CD4-positive, alpha-beta T cell treated with Interferon alpha-2 for 1 hour (primary cell): ENCODE data around the gene NNMT.
"Not testable (repeated sequence)": the region's sequence is repeated elsewhere in the genome, so short reads cannot be mapped to it uniquely, and the experiment has no call there.

ENCODE experiments used
- DNase-seq, 2 donors: peaks; one replicate each; pipeline ENCODE4 v3.0.0-alpha.2; 2020 to 2022

Gene NNMT

DNA sequence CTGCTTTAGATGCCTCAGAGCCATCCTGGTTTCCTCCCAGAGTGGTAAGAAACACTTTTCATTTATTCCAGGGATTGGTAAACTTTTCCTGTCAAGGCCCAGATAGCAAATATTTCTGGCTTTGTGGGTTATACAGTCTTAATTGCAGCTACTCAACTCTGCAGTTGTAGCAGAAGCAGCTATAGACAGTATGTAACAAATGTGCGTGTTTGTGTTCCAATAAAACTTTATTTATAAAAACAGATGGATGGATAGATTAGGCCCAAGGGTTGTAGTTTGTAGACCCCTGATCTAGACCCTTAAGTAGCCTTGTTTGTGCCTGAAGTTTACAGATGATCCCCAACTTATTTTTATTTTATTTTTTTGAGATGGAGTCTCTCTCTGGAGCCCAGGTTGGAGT is 17.9 kb downstream of the NNMT start:
- DNase-seq, result no peak

GRCh38 chr11:114315749-114316368 is 19.7 kb downstream of the NNMT start:
- DNase-seq, result peak in 1 of 2 donors; percentile 11

DNA sequence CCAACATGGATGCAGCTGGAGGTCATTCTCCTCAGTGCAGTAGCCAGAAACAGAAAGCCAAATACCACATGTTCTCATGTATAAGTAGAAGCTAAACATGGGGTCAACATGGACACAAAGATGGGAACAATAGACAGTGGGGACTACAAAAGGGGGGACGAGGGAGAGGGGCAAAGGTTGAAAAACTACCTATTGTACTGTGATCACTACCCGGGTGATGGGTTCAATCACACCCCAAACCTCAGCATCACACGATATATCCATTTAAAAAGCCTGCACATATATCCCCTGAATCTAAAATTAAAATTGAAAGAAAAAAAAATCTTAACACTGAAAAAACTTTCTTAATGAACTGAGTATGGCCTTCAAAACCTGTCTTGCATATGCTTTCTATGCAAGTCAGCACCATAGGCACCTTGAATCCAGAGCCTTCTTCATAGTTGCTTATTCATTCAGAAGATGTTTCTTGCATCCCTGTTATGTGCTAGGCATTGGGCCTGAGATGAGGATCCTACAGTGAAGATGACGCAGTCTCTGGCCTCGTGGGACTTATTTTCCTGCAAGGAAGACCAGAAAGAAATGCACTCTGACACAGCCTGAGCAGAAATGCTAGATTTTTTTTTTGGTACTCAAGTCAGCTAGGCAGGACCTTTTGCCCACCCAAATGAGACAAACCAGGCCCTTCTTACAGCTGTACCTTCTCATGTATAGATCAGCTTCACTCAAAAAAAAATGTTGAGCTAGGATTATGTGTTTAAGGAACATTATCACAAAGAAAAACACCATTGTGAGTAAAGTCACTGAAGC is 21.0 kb downstream of the NNMT start:
- no peak for DNase-seq

DNA sequence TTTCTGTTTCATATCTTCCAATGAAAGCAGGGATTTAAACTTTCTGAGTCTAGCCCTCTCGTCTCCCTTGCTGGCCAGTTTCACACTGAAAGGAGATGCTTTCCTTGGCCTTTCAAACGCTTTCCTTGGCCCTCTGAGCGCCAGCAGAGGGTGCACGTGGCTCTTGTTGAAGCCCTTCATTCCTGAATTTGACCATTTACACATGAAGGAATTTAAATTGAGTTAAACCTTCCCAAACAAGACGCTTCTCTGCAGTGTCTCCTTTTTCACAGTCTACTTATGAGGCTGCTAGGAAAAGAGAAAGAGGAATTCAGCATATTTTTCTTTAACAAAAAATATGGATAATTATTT is 21.6 kb downstream of the NNMT start:
- DNase-seq, result no peak

GRCh38 chr11:114318361-114318760 is 22.2 kb downstream of the NNMT start:
- DNase-seq, result no peak

DNA sequence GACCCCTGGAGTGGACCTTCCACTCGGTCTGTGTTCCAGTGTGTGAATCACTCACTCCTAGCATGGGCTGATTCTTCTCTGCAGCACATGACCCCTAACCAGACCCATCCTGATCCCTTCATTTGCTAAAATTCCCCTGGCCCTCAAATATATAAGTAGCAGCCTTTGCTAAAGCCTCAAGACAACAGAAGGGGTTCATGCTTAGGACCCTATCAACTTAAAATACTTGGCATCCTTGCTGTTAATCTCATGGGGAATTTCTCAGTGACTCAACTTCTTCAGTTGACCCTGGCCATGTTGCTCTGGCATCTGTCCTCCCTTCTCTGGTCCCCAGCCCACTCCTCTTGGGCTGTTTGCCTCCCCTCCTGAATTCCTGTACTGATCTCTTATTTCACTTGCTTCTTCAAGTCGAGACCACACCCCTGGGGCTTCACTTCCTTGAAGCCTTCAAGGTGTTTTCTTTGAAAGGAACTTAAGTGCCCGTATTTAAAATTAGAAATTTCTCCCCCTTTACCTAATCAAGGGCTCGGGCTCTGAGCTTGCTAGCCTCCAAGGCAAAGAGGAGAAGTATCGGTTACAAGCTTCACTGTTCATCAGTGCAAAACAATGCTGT is 23.6 kb downstream of the NNMT start:
- peak in 1 of 2 donors; percentile 14 for DNase-seq

DNA sequence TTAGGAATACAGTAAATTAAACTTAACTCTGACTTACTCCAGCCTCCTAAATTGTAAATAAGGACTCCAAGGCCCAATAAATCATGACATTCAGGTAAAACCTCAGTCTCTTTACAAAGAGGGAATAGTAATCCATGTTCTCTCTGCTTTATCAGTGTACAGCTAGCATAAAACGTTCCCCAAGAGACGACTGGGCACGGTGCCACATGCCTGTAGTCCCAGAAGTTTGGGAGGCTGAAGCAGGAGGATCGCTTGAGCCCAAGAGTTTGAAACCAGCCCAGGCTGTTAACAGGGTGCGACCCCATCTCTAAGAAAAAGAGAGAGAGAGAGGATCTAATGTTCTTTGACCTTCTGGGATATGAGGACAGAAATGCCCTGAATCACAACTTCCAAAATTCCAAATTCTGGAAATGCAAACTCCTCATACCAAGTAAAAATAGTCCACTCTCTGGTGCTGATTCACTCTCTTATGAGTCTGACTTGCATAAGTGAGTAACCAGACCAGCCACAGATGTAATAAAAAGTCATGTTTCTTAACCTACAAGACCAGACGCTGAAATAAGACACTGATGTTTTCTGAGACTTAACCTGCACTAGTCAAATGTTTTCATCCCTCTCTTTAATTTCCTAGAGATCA is 25.5 kb downstream of the NNMT start:
- DNase-seq, result no peak

GRCh38 chr11:114322934-114323333 is 26.7 kb downstream of the NNMT start:
- no peak for DNase-seq

DNA sequence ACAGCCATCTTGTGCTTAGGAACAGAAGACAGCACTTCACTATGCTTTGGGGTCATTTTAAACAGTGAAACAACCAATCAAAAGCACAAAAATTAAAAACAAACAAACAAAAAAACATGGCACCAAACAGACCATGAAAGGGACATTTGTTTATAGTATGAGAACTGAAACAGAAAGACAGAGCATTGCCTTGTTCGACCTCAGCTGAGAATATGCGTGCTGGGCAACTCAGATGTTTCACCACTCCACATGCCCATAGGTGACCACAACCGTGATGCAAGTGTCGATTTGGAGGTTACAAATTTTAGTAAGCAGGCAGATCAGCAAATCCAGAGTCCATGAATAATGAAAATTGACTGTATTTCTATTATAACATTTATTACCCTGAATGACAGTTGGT is 30.0 kb downstream of the NNMT start:
- no peak for DNase-seq

DNA sequence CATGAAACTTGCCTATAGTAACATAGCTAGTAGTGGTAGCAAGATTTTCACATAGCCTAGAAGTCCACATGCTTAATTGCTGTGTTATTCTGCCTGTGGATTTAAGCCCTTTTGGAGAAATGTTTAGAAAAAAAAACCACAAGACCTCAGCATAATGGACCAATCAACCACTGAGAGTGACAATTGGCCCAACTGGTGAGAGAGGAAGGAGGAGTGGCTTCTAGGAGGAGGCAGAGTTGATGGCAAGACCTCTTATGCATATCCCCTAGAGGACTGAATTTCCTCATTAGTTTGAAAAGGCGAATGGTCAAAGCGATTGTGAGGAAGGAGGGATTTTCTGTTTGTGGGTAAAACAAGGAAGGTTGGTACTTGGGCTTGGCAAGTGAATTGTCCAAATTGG is 30.6 kb downstream of the NNMT start:
- DNase-seq, result no peak

DNA sequence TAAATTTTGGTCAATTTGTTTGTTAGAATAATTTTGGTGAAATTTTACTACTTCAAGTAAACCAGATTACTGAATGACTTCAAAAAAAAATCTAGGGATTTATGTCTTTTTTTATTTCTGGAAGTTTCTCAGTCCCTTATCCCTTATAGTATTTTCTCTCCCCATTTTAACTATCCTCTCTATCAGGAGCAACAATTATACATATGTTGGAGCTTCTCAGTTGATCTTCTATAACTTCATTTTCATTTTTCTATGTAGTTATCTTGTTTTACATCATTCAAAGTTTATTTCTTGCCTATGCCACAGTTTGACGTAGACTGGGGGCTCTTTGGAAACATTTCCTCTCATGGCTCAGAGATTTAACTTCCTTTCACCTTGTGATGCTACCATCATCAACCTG is 34.2 kb downstream of the NNMT start:
- no peak for DNase-seq

GRCh38 chr11:114340311-114341131 is 44.3 kb downstream of the NNMT start:
- DNase-seq, result peak; percentile 15 to 47

DNA sequence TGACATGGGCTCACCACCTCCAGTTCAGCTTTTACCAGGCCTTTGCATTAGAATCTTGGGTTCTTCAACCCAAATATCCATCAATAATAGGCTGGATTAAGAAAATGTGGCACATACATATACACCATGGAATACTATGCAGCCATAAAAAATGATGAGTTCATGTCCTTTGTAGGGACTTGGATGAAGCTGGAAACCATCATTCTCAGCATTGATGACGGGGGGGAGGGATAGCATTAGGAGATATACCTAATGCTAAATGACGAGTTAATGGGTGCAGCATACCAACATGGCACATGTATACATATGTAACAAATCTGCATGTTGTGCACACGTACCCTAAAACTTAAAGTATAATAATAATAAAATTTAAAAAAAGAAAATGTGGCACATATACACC is 45.5 kb downstream of the NNMT start:
- not testable (repeated sequence) for DNase-seq

DNA sequence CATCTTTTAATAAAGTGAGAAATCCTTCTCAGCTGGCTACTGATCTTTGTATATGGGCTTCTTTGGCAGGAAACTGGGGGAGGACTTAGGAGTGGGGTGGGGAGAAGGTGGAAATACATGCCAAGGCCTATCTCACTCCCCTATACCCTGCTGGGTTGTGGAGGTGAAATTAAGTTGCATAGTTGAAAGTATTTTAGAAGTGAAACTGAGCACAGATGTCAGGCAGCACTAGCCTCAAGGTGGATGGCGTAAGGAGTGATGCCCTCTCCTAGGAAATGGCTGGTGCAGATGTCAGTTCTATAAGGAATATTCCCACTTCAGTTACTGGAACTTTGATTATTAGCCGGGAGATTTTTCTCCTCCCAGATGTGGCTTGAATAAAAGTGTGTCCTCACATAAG is 46.3 kb downstream of the NNMT start:
- DNase-seq, result no peak

- no peak for DNase-seq
Observed at GRCh38 chr11:114343020-114343419, 46.8 kb downstream of the NNMT start.

DNA sequence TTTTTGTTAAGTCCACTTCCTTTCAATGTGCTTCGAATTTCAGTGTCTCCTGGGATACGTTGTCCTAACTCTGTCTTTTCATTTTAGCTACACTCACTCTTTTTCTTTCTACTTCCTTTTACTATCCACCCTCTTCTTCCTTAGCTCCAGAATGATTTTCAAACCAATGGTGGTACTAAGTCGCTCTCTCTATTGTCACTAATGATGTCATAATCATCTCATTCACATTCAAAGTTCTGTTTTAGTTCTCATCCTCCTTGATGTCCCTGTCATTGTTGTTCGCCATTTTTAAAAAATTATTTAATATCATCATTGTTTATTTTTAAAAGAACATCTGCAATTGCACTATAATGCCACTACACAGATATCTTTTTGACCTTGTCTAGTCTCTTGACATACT is 47.3 kb downstream of the NNMT start:
- DNase-seq, result no peak

DNA sequence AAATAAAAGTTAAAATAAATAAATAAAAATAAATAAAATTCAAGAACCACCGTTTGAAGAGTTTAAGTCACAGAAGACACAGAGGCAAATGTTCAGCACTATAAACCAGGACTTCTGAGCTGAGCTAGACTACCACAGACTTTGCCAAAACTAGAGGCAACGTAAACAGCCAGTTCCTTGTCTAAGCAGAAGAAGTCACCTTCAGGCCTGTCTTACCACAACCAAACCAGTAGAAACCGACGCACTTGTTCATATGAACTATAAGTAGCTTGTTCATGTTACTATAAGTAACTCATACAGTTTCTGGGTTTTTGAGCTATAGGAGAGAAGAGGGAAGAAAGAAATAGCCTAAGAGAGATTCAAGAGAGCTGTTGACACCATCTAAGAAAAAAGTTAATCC is 48.3 kb downstream of the NNMT start:
- no peak for DNase-seq

DNA sequence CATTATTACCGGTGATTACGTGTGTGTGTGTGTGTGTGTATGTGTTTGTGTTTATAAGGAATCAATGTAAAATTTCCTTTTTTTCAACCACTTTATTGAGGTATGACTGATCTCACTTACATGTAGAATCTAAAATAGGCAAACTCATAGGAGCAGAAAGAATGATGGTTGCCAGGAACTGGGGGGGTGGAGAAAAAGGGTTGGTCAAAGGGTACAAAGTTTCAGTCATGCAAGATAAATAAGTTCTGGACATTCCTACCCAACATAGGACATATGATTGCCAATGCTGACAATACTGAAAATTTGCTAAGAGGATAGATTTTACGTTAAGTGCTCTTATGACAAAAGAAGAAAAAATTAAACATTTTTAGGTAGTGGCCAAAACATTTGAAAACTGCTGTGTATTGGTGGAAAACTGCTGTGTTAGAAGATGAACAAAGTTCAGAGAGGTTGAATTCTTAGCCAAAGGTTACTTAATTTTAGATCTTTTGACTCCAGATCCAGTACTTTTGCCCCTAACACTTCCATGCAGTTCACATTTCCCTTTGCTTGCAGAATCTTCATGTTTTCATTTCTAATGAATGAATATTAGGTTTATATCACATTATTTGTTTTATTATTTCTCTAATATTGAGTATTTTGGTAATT is 49.5 kb downstream of the NNMT start:
- no peak for DNase-seq

DNA sequence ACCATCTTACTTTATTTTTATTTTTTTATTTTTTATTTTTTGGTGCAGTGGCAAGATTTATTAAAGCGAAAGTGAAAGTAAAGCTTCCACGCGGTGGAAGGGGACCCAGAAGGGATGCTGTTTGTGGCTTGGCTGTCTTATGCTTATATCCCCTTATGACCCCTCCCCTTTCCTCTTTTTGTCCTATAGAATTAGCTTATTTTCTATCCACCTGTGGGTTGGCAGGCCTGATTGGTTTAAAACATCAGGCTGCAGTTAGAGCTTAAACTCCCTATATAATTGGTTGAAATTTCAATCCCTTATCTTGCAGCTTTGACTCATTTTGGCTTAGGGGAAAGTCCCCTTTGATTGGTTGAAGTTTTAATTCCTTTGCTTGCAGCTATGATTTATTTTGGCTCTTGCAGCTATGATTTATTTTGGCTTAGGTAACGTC is 50.5 kb downstream of the NNMT start:
- peak; percentile 2 to 51 for DNase-seq

DNA sequence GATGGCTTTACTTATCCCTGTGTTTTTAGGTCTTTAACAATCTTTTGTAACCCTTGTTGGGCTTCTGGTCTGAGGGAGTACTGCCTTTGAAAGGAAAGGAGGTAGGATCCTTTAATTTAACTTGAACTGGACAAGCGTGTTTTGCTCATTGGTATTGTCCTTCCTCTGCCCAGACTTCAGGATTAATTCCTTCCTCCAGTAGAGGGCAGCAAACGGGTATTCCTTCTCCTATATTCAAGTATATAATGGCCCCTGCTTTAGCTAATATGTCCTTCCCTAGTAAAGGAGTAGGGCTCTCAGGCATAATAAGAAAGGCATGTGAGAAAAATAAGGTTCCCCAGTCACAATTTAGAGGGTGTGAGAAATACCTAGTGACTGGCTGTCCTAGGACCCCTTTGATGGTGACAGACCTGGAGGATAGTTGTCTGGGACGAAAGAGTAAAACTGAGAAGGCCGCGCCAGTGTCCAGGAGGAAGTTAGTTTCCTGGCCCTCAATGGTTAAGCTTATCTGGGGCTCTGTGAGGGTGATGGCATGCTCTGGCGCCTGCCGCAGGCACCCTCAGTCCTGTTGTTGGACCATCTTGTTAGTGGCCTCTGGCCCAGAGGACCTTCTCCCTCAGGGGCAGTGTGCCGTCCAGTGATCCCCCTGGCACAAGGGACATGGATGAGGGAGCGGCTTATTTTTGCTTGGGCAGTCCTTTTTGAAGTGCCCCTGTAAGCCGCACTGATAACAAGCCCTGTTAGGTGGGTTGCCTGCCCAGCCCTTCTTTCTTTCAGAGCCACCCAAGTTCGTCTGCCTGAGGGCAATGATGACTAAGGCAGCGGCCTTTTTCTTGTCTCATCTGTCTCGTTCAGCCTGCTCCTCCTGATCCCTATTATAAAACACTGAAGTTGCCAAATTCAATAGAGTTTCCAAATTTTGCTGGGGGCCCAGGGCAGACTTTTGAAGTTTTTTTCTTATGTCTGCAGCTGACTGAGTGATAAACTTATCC is 52.3 kb downstream of the NNMT start:
- peak; percentile 36 to 61 for DNase-seq

DNA sequence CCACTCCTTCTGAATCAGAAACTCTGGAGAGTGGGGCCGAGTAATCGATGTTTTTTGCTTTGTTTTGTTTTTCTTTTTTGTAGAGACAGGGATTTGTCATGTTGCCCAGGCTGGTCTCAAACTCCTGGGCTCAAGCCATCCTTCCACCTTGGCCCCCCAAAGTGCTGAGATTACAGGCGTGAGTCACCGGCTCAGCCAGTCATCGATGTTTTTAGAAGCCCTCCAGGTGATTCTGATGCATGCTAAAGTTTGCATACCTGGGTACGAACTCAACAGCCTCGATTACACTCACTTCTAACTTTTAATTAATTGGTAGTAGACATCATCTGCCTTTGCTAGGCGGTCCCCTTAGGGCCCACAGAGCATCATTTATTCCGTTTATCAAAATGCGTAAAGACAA is 53.8 kb downstream of the NNMT start:
- DNase-seq, result no peak
